H1 (cell line): Measurements from ENCODE around the gene AKR1B1. TPM values are rescaled to one million over a fixed set of nuclear protein-coding genes. Genes with fewer than 3 reads are reported as not detected.

Experiments
- CTCF ChIA-PET: fragments of 300-600 bp; sonication (Branson Sonifier 250); formaldehyde crosslinking; loops from one replicate; lab custom pipeline; 2021; ENCODE audit not compliant: partially characterized antibody; lab: Charles Lee
- POLR2A ChIA-PET: fragments of 300-600 bp; sonication (Branson Sonifier 250); formaldehyde crosslinking; loops from one replicate; lab custom pipeline; 2021; ENCODE audit warnings: inconsistent platforms; ENCODE audit not compliant: partially characterized antibody; lab: Charles Lee
- DNase-seq, 2 experiments: peaks; one replicate each; pipeline versions ENCODE4 v3.0.0 to v3.0.0-alpha.2; 2010 to 2022; ENCODE audit warnings: low spot score in 2 of 2, low read depth in 1 of 2, mixed read lengths in 1 of 2
- FAIRE-seq: peaks from 2 replicates; lab custom pipeline; 2011; peaks lifted over from hg19 to GRCh38; lab: Jason Lieb, UNC
- H2AFZ ChIP-seq: 2 replicates; pipeline ENCODE4 v1.8.1; 2012; ENCODE audit warnings: low read length, inconsistent platforms
- H2AK5ac ChIP-seq: 2 replicates; pipeline ENCODE4 v1.6.1; 2013; ENCODE audit warnings: low read depth, low read length
- H2BK120ac ChIP-seq: replicated peaks from 2 replicates; pipeline ENCODE3; 2013; ENCODE audit warnings: low read depth, low read length, inconsistent platforms
- H2BK12ac ChIP-seq: 2 replicates; pipeline ENCODE4 v1.6.1; 2013; ENCODE audit warnings: low read depth, low read length
- H2BK15ac ChIP-seq: 2 replicates; pipeline ENCODE4 v1.6.1; 2013; ENCODE audit warnings: low read length
- H2BK20ac ChIP-seq: 2 replicates; pipeline ENCODE4 v1.6.1; 2013; ENCODE audit warnings: low read length
- H2BK5ac ChIP-seq: 2 replicates; pipeline ENCODE4 v1.6.1; 2013; ENCODE audit warnings: low read depth, low read length
- H3K14ac ChIP-seq: 2 replicates; pipeline ENCODE4 v1.6.1; 2013; ENCODE audit warnings: inconsistent platforms; ENCODE audit not compliant: insufficient read length
- H3K18ac ChIP-seq: 2 replicates; pipeline ENCODE4 v1.6.1; 2013; ENCODE audit warnings: low read length; ENCODE audit errors: extremely low read depth
- H3K23ac ChIP-seq: 2 replicates; pipeline ENCODE4 v1.6.1; 2013; ENCODE audit warnings: inconsistent platforms; ENCODE audit not compliant: insufficient read length
- H3K23me2 ChIP-seq: 2 replicates; pipeline ENCODE4 v1.6.1; 2013; ENCODE audit warnings: low read depth, low read length
- H3K27ac ChIP-seq: 2 replicates; pipeline ENCODE4 v1.6.1; 2011; ENCODE audit warnings: low read depth, low read length, inconsistent platforms
- H3K27me3 ChIP-seq, 4 experiments: replicated peaks in 1 of 4; 1 replicate in 1 of 4; 2 replicates in 3 of 4; pipeline versions ENCODE4 v1.6.1 to v1.8.1; 2011 to 2013; ENCODE audit warnings: low read length in 3 of 4, mild to moderate bottlenecking in 3 of 4, inconsistent platforms in 2 of 4, mixed read lengths in 2 of 4, moderate library complexity in 1 of 4; ENCODE audit not compliant: control insufficient read depth in 3 of 4, insufficient read depth in 3 of 4; ENCODE audit errors: extremely low read depth in 1 of 4
- H3K36me3 ChIP-seq, 4 experiments: 2 replicates each; pipeline versions ENCODE4 v1.6.1 to v1.8.1; 2011 to 2013; ENCODE audit warnings: mild to moderate bottlenecking in 4 of 4, low read length in 3 of 4, moderate library complexity in 2 of 4, control low read depth in 1 of 4, inconsistent platforms in 1 of 4; ENCODE audit not compliant: insufficient read depth in 4 of 4, control insufficient read depth in 2 of 4
- H3K4ac ChIP-seq: replicated peaks from 2 replicates; pipeline ENCODE3; 2013; ENCODE audit warnings: low read length, low read depth, mixed read lengths, inconsistent platforms; ENCODE audit not compliant: insufficient read length
- H3K4me1 ChIP-seq, 4 experiments: replicated peaks in 1 of 4; 1 replicate in 1 of 4; 2 replicates in 3 of 4; pipeline versions ENCODE4 v1.6.1 to v1.8.1; 2011 to 2013; ENCODE audit warnings: low read length in 3 of 4, inconsistent platforms in 2 of 4, mixed read lengths in 1 of 4; ENCODE audit not compliant: insufficient read depth in 4 of 4, control insufficient read depth in 3 of 4
- H3K4me2 ChIP-seq, 2 experiments: 2 replicates each; pipeline versions ENCODE4 v1.6.1 to v1.8.1; 2011 to 2013; ENCODE audit warnings: low read depth in 2 of 2, low read length in 2 of 2, control low read depth in 1 of 2, inconsistent platforms in 1 of 2, mild to moderate bottlenecking in 1 of 2; ENCODE audit not compliant: insufficient read depth in 1 of 2
- H3K4me3 ChIP-seq, 4 experiments: fragments of 200-600, 300-600 bp in 1 of 4; sonication (generic), shearing (Covaris generic), sonication (Bioruptor Twin) in 1 of 4; 2 replicates each; pipeline versions ENCODE4 v1.5.1 to v1.8.1; 2011 to 2016; ENCODE audit warnings: low read length in 4 of 4, low read depth in 3 of 4, control low read depth in 2 of 4, inconsistent platforms in 2 of 4, mild to moderate bottlenecking in 2 of 4, mixed read lengths in 1 of 4, moderate library complexity in 1 of 4; ENCODE audit not compliant: insufficient read depth in 2 of 4; ENCODE audit errors: extremely low read depth in 1 of 4
- H3K56ac ChIP-seq: replicated peaks from 2 replicates; pipeline ENCODE3; 2013; ENCODE audit warnings: low read depth, mild to moderate bottlenecking, mixed read lengths, low read length, inconsistent platforms; ENCODE audit not compliant: insufficient read length
- H3K79me1 ChIP-seq: 2 replicates; pipeline ENCODE4 v1.6.1; 2013; ENCODE audit warnings: low read depth, low read length, control low read depth
- H3K79me2 ChIP-seq, 2 experiments: 2 replicates each; pipeline versions ENCODE4 v1.6.1 to v1.8.1; 2012 to 2013; ENCODE audit warnings: low read length in 2 of 2, mild to moderate bottlenecking in 2 of 2, inconsistent platforms in 1 of 2; ENCODE audit not compliant: insufficient read depth in 2 of 2, control insufficient read depth in 1 of 2
- H3K9ac ChIP-seq, 4 experiments: replicated peaks in 1 of 4; 1 replicate in 1 of 4; 2 replicates in 3 of 4; pipeline versions ENCODE4 v1.6.1 to v1.8.1; 2011 to 2013; ENCODE audit warnings: low read depth in 3 of 4, low read length in 3 of 4, control low read depth in 2 of 4, mild to moderate bottlenecking in 2 of 4, moderate library complexity in 2 of 4, inconsistent platforms in 1 of 4; ENCODE audit errors: extremely low read depth in 1 of 4
- H3K9me3 ChIP-seq, 2 experiments: 2 replicates each; pipeline versions ENCODE4 v1.6.1 to v1.8.1; 2012 to 2013; ENCODE audit warnings: mild to moderate bottlenecking in 2 of 2, moderate library complexity in 2 of 2, control low read depth in 1 of 2, inconsistent platforms in 1 of 2, low read depth in 1 of 2, low read length in 1 of 2, mixed read lengths in 1 of 2; ENCODE audit not compliant: insufficient read depth in 2 of 2
- H4K20me1 ChIP-seq, 2 experiments: replicated peaks in 1 of 2; 2 replicates each; pipeline versions ENCODE3 to v1.8.1; 2011 to 2013; ENCODE audit warnings: inconsistent platforms in 2 of 2, low read length in 2 of 2, mild to moderate bottlenecking in 1 of 2; ENCODE audit not compliant: insufficient read depth in 2 of 2, control insufficient read depth in 1 of 2
- H4K5ac ChIP-seq: 2 replicates; pipeline ENCODE4 v1.6.1; 2013; ENCODE audit warnings: low read length, low read depth, mixed read lengths, inconsistent platforms; ENCODE audit not compliant: insufficient read length
- H4K8ac ChIP-seq: 2 replicates; pipeline ENCODE4 v1.8.0; 2013; ENCODE audit warnings: mild to moderate bottlenecking, moderate library complexity, low read length, inconsistent platforms; ENCODE audit not compliant: insufficient read depth; ENCODE audit errors: extremely low read depth
- H4K91ac ChIP-seq: replicated peaks from 2 replicates; pipeline ENCODE3; 2013; ENCODE audit warnings: low read length, mixed read lengths, inconsistent platforms; ENCODE audit not compliant: insufficient read length
- ATF2 ChIP-seq: IDR thresholded peaks from 2 replicates; pipeline ENCODE4 v1.6.1; 2012; ENCODE audit warnings: low read length, inconsistent platforms
- BCL11A ChIP-seq, 2 experiments: IDR thresholded peaks; one replicate each; pipeline ENCODE4 v1.6.1; 2011; ENCODE audit warnings: low read depth in 2 of 2, low read length in 2 of 2, mild to moderate bottlenecking in 2 of 2
- CBX5 ChIP-seq: fragments of 300-800, 300-1000 bp; sonication (generic); IDR thresholded peaks from 2 replicates; pipeline ENCODE4 v1.7.1; 2016; ENCODE audit warnings: antibody characterized with exemption, low read length, low read depth
- CHD2 ChIP-seq: IDR thresholded peaks from 2 replicates; pipeline ENCODE4 v1.6.1; 2012; ENCODE audit warnings: low read length, improper control_type of control experiment
- CTCF ChIP-seq, 3 experiments: IDR thresholded peaks; 1 replicate in 2 of 3; 2 replicates in 1 of 3; pipeline versions ENCODE4 v1.5.1 to v1.6.1; 2011; ENCODE audit warnings: low read length in 3 of 3, mild to moderate bottlenecking in 3 of 3, inconsistent platforms in 2 of 3, low read depth in 1 of 3, moderate library complexity in 1 of 3; ENCODE audit not compliant: insufficient read depth in 1 of 3; ENCODE audit errors: control extremely low read depth in 1 of 3
- KDM5A ChIP-seq: fragments of 200-600 bp; IDR thresholded peaks from 2 replicates; pipeline ENCODE4 v1.7.1; 2012; ENCODE audit warnings: mild to moderate bottlenecking, low read length, inconsistent platforms, mixed read lengths
- POLR2A ChIP-seq, 2 experiments: IDR thresholded peaks; 1 replicate in 1 of 2; 2 replicates in 1 of 2; pipeline ENCODE4 v1.6.1; 2011; ENCODE audit warnings: low read depth in 2 of 2, low read length in 2 of 2, mild to moderate bottlenecking in 2 of 2; ENCODE audit errors: control extremely low read depth in 1 of 2
- SIRT6 ChIP-seq: IDR thresholded peaks from one replicate; pipeline ENCODE4 v1.7.1; 2012; ENCODE audit warnings: low read length, inconsistent platforms
- SRF ChIP-seq: IDR thresholded peaks from 2 replicates; pipeline ENCODE4 v1.6.1; 2011; ENCODE audit warnings: mild to moderate bottlenecking, low read depth, low read length, moderate library complexity
- WGBS, 2 experiments: shearing (Covaris generic) in 1 of 2; methylation state at CpG; one replicate each; pipeline versions ENCODE4 v1.1.6 to v1.1.7; 2013 to 2015; ENCODE audit warnings: low lambda C conversion rate in 2 of 2, mixed read lengths in 2 of 2, inconsistent platforms in 1 of 2, low coverage in 1 of 2, missing lambda C conversion rate in 1 of 2; ENCODE audit not compliant: insufficient replicate concordance in 2 of 2, insufficient coverage in 1 of 2, insufficient read length in 1 of 2; ENCODE audit errors: extremely low coverage in 1 of 2, missing lambda C conversion rate in 1 of 2; 5-methylcytosine and 5-hydroxymethylcytosine counted together
- polyA plus RNA-seq, 7 experiments: library from polyadenylated mRNA; depleted of rRNA in 3 of 7; stranded (reverse) in 5 of 7; unstranded in 2 of 7; fragments of >200 nt in 5 of 7; fragments of 200-250 nt in 2 of 7; gene quantifications; 1 replicate in 5 of 7; 2 replicates in 1 of 7; 4 replicates in 1 of 7; pipeline versions ENCODE4 v1.2.1 to v1.2.3, GENCODE V29; 2011 to 2013; ENCODE audit warnings: missing spikeins in 2 of 7, mixed read lengths in 2 of 7
- total RNA-seq: library from RNA; stranded (reverse); fragmentation: NEBNext Ultra II Directional; extraction: Animal tissue kit (Norgen Biotek cat#: 25700); gene quantifications from 2 replicates; pipeline ENCODE4 v1.2.1, GENCODE V29; 2021

Gene AKR1B1
- total and polyA plus RNA-seq, 2 of the 8 experiments (the other 6 are each of a cell fraction or from before 2014, with no cell fraction given): 195 to 273 TPM

- H2BK15ac ChIP-seq: no peak overlapping the region
- H2BK120ac ChIP-seq: no peak overlapping the region
- no peak overlapping the region for H2BK12ac ChIP-seq
- no peak overlapping the region for H3K27ac ChIP-seq
- H2AK5ac ChIP-seq: no peak overlapping the region
- no peak overlapping the region for H4K91ac ChIP-seq
- no peak overlapping the region for H4K8ac ChIP-seq
- no peaks in the 10 kb centered on the region for H3K79me1 ChIP-seq
- H4K20me1 ChIP-seq: no peaks in the 10 kb centered on the region
- no peaks in the 10 kb centered on the region for H3K27me3 ChIP-seq
- no peaks in the 10 kb centered on the region for H3K23me2 ChIP-seq
- H3K56ac ChIP-seq: no peak overlapping the region
- H3K4ac ChIP-seq: no peak overlapping the region
- no peak overlapping the region for H3K9ac ChIP-seq
- H2BK20ac ChIP-seq: no peak overlapping the region
- FAIRE-seq (no peak), DNase-seq (no peak)
- no peaks in the 10 kb centered on the region for H3K79me2 ChIP-seq
- TF ChIP-seq SRF (no peak), CBX5 (no peak), SIRT6 (no peak), CTCF (IDR thresholded peaks at IDR 0.05; ENCODE audit: control extremely low read depth in 1 of 3, insufficient read depth in 1 of 3, low read depth in 1 of 3, low read length in 3 of 3) (0 out of 4 replicates have a peak, but pooled peaks of 1 of the 3 experiments have one; percentile 2), KDM5A (no peak), ATF2 (no peak), BCL11A (IDR thresholded peaks at IDR 0.05; ENCODE audit: low read depth in 2 of 2, low read length in 2 of 2) (no peak), POLR2A (IDR thresholded peaks at IDR 0.05; ENCODE audit: control extremely low read depth in 1 of 2, low read depth in 2 of 2, low read length in 2 of 2) (no peak), CHD2 (no peak)
- no peak overlapping the region for H3K14ac ChIP-seq
- no peak overlapping the region for H3K4me3 ChIP-seq
- H3K36me3 ChIP-seq: no peaks in the 10 kb centered on the region
- H3K23ac ChIP-seq: no peak overlapping the region
- no peaks in the 10 kb centered on the region for H3K4me1 ChIP-seq
- H4K5ac ChIP-seq: no peak overlapping the region
- ChIA-PET CTCF (interaction anchor here (0.5 to 2.7 kb wide), 3 partner anchors 57 to 1274 kb away, joined by 3 to 9 read pairs (median 3); no protein-coding TSS in a partner anchor), POLR2A (no interaction called here)
- H3K4me2 ChIP-seq: no peak overlapping the region
- WGBS, 2 experiments: 70% methylated on average over 4 of the region's 4 CpGs; no CpG with 5 or more reads in 1 of the 2 experiments
- H3K18ac ChIP-seq: no peak overlapping the region
- no peaks in the 10 kb centered on the region for H3K9me3 ChIP-seq
- no peak overlapping the region for H2BK5ac ChIP-seq
- H2AFZ ChIP-seq: no peak overlapping the region
Observed at GRCh38 chr7:134414109-134414508, 44.8 kb downstream of the AKR1B1 start.
